NCI-H2107 (cell line): ENCODE measurements around the gene CPT1C.

Experiments
- DNase-seq: peaks from one replicate; lab custom pipeline; 2025; lab: John Stamatoyannopoulos, UW

CPT1C gene

DNA sequence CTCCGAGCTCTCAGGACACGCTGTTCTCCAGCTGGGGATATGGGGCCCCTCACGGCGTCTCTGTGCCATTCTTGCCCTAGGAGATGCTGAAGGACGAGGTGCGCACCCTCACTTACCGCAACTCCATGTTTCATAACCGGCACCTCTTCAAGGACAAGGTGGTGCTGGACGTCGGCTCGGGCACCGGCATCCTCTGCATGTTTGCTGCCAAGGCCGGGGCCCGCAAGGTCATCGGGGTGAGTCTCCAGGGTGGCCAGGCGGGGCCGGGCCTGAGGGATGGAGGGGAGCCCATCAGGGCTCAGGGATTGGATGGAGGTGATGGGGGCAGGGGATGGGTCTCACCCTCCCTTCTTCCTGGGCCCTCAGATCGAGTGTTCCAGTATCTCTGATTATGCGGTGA, 9.1 kb upstream of the CPT1C start:
- no peak for DNase-seq

DNA sequence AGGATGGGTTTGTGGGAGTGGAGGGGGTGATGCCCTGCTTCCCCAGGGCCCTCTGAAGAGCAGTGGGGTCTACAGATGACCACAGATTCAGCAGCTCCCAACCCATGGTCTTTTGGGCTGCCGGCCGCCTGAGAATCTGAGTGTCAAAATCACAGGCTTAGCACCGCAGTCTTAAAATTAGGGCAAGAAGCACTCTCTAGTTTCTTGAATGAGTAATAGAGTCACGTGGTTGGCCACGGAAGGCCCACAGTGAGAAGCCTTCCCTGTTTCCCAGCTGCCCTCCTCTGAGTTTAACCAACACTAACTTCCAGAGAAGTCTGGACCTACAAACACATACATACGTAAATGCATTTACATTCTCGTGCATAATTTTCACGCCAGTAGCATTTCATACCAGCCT, 8.6 kb upstream of the CPT1C start:
- DNase-seq = no peak

DNA sequence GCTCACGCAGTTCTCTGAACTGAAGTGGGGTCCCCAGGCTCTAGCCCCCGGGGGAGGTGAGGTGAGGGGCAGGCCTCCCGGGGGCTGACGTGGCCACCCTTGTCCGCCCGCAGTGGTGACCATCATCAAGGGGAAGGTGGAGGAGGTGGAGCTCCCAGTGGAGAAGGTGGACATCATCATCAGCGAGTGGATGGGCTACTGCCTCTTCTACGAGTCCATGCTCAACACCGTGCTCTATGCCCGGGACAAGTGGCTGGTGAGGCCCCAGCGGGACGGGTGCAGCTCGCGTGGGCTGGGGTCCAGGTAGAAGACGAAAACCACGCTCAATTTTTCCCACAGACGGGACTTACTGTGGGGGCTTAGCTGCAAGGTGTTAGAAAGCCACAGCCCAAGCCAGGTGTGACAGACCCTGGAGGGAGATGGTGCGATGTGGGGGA, 7.1 kb upstream of the CPT1C start:
- DNase-seq = no peak

DNA sequence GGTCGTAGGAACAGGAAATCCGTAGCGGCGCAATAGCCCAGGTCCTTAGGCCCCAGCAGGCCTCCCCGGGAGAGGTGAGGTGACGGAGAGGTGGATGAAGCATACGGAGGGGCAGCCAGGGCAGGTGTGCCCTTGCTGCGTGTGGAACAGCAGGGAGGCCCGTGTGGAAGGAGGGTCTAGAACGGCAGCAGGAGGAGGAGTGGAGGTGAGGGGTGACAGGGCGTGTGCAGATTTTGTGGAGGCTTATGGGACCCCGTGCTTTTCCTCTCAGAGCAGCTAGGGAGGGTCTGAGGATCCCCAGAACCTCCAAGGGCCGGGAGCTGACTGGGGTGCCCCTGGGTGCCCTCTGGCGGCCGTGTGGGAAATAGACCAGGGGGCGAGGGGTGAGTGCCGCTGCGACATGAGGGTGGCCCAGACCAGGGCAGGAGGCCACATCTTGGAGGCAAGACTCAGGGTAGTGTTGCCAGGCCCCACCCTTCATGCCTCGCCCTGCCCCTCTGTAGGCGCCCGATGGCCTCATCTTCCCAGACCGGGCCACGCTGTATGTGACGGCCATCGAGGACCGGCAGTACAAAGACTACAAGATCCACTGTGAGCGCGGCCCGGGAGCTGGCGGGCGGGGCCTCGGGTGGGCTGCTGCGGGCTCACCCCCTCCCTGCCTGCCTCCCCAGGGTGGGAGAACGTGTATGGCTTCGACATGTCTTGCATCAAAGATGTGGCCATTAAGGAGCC, 6.5 kb upstream of the CPT1C start:
- no peak for DNase-seq

DNA sequence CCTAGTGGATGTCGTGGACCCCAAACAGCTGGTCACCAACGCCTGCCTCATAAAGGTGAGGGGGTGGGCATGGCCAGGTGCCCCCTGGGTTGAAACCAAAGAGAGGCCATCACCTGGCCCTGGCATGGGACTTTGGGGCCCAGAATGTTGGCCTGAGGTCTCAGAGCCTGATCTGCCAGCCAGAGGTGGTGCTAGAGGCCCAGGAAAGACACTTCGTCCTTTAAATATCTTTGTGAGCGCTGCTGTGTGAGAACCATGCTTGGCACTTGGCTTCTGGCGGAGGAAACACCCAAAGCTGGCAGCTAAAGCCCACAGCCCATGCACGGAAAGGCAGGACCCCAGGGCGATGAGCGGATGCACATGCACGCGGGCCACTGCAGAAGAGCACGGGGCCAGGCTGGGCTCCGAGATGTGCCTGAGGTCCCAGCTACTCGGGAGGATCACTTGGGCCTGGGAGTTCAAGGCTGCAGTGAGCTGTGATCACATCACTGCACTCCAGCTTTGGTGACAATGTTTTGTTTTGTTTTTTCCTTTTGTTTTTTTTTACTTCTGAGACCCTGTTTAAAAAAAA, 5.8 kb upstream of the CPT1C start:
- no peak for DNase-seq

DNA sequence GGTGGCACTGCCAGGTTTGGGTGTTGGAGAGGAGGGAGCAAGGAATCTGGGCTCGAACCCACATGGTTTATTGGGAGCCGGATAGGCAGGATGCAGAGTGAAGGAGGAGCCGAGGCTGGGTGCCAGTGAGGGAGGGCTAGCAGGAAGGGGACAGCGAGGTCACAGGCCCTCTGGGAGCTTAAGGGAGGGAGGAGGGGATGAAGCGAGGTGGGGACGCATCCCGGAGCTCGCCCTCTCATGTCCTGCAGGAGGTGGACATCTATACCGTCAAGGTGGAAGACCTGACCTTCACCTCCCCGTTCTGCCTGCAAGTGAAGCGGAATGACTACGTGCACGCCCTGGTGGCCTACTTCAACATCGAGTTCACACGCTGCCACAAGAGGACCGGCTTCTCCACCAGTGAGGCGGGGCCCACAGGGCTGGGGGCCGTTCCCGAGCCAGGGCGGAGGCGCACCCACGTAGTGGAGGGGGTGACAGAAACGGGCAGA, 5.0 kb upstream of the CPT1C start:
- no peak for DNase-seq

DNA sequence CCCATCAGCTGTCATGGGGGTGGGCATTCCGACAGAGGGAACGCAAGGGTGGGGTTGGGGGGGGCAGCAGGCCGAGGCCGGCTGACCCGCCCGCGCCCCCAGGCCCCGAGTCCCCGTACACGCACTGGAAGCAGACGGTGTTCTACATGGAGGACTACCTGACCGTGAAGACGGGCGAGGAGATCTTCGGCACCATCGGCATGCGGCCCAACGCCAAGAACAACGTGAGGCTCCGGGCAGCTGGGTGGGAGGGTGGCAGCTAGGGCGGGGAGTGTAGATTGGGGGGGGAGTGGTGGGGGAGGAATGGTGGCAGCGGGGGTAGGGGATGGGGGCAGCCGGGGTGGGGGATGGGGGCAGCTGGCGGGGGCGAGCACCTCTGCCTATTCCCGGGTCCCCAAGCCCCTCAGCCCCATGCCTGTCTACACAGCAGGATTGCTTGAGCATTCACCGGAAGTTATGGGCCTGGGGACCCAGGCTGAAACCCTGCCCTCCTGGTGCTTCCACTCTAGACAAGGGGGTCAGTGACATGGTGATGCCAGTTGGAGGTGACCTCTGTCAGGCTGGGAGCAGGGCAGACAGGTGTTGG, 4.3 kb upstream of the CPT1C start:
- no peak for DNase-seq

DNA sequence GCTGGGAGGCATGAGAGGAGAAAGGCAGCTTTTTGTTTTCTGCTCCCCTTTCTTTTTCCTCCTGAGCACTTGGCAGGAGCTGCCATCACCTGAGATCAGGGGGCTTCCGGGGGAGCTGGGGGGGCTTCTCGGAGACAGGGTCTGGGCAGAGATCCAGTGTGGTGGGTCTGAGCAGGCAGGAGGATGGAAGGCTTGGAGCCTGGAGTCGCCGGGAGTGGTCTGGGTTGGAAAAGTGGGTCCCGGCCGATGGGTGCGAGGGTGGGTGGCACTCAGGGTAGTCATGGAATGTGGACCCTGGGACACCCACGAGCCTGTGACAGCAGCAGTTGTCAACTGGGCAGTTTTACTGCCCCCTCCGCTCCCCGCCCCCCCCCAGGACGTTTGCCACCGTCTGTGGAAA, 3.8 kb upstream of the CPT1C start:
- DNase-seq = no peak

DNA sequence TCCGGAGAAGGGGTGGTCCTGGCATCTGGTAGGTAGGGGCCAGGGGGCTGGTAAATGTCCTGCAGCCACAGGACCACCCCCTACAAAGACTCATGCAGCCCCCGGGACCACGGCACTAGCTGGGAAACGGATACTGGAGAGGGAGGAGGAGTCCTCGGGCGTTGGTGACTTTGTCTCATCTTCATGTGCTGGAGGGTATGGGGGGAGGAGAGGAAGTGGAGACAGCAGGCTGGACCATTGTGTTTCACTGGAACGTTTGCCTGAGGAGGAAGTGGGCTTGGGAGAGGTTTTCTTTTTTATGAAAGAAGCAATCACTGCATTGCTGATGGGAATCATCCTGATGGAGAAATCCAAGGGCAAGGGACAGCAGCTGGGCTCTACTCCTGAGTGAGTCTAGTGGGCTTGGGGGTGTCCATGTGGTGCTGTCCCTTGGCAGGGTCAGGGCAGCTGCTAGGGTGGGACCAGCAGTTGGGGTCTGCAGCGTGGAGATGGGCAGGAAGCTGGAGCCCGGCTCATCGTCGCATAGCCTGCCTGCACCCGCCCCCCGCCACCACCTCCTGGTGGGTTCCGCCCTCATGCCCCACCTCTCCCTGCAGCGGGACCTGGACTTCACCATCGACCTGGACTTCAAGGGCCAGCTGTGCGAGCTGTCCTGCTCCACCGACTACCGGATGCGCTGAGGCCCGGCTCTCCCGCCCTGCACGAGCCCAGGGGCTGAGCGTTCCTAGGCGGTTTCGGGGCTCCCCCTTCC, 3.2 kb upstream of the CPT1C start:
- DNase-seq = no peak

DNA sequence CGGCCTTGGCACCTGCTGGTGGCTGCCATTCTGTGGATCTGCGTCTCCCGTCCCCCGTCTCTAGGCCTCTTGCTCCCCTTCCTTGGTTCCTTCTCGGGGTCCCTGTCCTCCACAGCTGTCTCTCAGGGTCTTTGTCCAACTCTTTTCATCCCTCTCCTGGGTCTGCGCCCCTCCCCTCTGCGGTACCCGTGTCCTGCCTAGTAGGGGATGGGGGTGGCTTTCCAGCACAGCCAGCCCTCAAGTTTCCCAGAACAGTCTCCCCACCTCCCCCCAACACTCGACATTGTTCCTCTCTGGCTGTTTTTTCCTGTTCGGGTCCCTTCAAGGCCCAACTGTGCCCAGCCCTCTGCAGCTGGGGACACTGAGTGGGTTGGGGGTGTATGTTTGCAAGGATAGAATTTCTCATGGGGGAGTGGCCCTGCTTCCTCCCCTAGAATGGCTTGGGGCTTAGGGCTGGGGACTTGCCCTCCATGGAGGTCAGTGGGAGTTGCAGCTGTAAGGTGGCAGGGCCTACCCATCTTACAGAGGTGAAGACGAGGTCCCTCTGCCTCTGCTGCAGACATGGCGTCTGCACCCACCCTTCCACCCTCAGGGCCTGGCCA, 2.3 kb upstream of the CPT1C start:
- DNase-seq = no peak

DNA sequence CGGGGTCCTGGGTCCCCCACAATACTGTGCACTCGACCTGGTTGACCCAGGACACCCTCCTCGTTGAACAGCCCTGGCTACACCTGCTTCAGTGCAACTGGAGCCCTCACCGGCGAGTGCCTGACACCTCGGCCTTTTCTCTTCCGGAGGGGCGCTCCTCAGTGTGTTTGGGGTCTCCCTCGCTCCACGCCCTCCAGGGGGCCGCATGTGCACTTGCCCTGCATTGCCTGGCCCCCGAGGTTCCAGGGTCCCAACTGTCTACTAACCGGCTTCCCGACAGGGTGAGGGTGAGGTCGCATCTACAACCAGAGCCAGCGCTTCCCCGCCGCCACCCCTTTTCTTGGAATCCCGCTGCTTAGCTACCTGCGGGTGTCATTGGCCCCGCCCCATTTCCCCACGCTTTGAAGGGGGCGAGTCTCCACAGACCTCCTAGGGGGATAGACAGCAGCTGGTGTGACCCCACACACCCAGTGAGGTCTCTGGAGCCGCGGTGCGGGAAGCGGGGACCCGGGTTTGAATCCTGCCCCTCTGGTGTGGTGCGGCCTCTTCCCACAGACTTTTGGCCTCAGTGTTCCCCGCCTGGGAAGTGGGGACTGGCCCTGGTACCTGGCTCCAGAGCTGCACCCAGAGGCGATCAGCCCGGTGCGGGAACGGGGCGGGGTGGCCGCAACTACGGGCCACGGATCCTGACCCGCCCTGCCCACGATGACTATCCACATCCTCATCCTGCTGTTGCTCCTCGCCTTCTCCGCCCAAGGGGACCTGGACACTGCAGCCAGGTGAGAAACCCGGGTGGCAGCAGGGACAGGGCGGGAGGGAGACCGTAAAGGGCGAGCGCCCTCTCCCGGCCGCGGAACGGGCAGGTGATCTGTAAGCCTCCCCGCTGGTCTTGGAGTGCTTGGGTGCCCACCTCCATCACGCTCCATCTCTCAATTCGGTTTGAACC, 1.5 kb upstream of the CPT1C start, which contains the start of gene ADM5:
TSS of gene ADM5 (plus strand) at position 462 of the 946 bp plus-strand sequence. CDS start at position 706, 244 bp downstream.
- DNase-seq = peak; percentile 40

DNA sequence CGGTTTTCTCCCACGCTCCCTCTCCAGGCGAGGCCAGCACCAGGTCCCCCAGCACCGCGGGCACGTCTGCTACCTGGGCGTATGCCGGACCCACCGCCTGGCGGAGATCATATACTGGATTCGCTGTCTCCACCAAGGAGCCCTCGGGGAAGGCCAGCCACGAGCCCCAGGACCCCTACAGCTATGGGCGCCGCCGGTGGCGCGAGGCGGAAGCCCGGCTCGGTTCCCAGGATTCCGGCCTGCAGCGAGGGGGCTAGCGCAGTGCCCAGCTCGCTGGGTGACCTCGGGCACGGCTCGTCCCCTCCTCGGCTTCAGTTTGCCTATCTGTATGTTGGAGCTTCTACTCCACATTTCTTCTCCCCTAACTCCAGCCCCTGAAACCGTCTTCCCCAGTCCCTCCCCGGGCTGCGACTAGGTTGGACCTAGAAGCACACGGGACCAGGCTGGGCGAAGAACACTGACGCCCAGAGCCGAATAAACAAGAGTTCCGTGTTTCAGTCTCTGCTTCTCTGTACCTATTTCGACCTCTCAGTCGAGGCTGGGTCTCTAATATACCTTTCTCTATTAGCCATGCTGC, 749 bp upstream of the CPT1C start:
- DNase-seq = no peak

DNA sequence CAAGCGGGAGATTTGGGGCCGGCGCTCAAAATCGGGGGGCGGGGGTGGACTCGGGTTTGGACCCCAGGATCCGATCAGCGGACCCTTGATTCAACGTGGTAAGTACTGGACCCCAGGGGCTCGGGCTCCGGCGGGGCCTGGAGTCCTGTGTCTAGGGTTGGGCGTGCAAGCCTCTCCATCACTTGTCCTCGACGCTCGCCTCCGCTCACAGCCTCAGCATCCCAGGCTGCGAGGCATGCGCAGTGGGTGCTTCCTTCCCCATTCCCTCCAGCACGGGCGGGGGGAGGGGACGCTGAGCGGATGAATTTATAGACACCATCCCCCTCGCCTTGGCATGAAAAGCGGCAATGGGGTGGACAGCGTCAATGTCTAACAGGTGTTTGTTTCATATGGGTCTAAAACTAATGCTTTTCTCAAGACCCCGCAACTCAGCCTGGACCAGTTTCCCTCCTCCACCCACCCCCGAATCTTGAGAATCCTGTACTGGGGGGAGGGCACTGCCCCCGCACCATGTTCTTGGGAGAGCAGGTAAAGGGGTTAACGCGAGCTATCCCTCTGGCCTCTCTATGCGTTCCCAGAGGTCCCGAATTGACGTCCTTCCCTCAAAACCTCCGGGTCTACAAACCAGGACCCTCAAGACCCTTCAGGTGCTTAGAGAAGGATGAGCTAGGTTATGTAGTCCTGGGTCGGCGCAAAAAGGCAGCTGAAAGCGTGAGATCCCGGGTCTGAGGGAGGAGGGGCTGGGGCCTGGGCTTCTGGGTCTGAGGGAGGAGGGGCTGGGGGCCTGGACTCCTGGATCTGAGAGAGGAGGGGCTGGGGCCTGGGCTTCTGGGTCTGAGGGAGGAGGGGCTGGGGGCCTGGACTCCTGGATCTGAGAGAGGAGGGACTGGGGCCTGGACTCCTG, 579 bp downstream of the CPT1C start:
- peak; percentile 55 for DNase-seq

DNA sequence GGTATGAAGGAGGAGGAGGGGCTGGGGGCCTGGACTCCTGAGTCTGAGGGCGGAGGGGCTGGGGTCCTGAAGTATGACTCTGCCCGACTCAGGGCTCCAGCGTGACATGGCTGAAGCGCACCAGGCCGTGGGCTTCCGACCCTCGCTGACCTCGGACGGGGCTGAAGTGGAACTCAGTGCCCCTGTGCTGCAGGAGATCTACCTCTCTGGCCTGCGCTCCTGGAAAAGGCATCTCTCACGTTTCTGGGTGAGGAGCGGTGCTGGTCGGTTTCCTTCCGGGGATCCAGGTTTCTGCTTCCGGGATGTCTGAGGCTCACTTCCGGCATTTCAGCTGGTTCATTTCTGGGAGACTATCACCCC, 1.2 kb downstream of the CPT1C start:
- no peak for DNase-seq

DNA sequence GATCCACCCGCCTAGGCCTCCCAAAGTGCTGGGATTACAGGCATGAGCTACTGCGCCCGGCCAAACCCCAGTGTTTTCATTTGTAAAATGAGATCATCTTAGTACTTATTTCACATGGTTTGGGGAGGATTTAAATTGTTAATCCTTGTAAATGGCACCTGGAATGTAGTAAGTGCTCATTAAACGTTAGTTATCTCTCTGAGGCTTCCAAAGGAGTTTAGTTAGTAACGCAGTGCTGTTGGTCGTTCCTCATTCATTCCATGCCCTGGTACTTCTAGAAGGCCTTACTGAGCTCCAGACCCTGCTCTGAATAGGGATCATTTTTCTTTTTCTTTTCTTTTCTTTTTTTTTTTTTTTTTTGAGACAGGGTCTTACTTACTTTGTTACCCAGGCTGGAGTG, 5.2 kb downstream of the CPT1C start:
- DNase-seq = no peak

DNA sequence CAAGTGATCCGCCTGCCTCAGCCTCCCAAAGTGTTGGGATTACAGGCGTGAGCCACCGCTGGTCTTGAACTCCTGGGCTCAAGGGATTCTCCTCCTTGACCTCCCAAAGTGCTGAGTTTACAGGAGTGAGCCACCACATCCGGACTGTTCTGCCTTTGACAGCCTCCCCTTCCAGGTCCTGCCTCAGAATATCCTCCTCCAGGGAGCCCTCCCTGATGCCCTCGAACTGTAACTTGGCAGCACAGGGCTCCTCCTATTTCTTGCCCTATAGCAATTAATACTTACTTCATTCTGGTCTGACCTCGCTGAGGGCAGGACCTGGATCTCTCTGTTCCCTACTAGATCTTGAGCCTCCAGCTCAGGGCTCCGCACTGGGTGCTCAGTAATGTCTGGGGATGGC, 5.9 kb downstream of the CPT1C start:
- DNase-seq = no peak

DNA sequence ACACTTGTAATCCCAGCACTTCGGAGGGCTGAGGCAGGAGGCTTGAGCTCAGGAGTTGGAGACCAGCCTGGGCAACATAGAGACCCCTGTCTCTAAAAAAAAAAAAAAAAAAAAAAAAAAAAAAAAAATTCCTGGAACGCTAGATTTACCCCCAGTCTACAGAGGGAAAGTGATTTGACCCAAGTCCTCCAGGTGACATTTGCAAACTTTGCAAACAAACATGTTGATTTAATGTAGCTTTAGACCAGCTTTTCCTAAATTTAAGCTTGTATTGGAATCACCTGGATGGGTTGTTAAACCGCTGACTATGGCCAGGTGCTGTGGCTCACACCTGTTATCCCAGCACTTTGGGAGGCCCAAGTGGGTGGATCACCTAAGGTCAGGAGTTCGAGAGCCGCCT, 8.4 kb downstream of the CPT1C start:
- no peak for DNase-seq

DNA sequence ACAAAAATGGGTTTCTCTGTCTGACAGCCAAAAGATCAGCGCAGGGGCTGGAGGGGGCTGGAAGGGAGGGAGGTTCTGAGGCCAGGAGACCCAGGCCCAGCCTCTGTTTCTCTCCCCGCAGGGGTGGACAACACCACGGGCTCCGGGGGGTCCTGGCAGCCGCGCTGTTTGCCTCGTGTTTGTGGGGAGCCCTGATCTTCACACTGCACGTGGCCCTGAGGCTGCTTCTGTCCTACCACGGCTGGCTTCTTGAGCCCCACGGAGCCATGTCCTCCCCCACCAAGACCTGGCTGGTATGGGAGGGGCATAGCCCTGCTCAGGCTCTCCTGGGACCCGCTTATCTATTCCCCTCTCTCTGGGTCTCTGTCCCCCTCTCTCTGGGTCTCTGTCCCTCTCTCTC, 9.6 kb downstream of the CPT1C start:
- no peak for DNase-seq

DNA sequence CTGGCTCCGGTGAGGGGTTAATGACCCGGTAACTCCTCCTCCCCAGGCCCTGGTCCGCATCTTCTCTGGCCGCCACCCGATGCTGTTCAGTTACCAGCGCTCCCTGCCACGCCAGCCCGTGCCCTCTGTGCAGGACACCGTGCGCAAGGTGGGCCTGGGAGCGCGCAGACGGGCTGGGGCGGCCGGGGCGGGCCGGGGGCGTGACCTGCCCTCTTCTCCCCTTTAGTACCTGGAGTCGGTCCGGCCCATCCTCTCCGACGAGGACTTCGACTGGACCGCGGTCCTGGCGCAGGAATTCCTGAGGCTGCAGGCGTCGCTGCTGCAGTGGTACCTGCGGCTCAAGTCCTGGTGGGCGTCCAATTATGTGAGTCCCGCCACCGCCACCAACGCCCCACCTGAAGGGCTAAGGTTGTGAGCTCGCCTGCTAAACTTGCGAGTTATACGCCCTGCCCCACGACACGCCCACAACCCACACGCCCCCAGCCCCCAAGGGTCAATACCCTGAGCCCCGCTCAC, 10.4 kb downstream of the CPT1C start:
- DNase-seq = no peak
